IMR-90 (cell line): ENCODE measurements around the gene ZMYM2. TPM values are rescaled to one million over a fixed set of nuclear protein-coding genes. Genes with fewer than 3 reads are reported as not detected.

Source experiments
- ATAC-seq: fragments of 200-7000 bp; cut with Tn5 transposase; 2 replicates; pipeline ENCODE4 v1.9.1; 2020; ENCODE audit warnings: low read depth, mild to moderate bottlenecking, moderate library complexity
- BruUV-seq: library from RNA; stranded (reverse); fragments of 400-500 nt; replicated peaks from 2 replicates; lab custom pipeline; 2021; lab: Mats Ljungman, UMichigan
- CTCF ChIA-PET: fragments of 300-600 bp; formaldehyde crosslinking; extraction: SDS; loops from one replicate; lab custom pipeline; 2021; ENCODE audit warnings: antibody characterized with exemption; lab: Yijun Ruan, JAX
- POLR2A ChIA-PET: fragments of 300-600 bp; sonication (Branson Sonifier 250); formaldehyde crosslinking; loops from one replicate; lab custom pipeline; 2022; ENCODE audit warnings: antibody characterized with exemption; ENCODE audit not compliant: unreplicated experiment; lab: Charles Lee
- DNase-seq: peaks from one replicate; pipeline ENCODE4 v3.0.0; 2013
- H2AFZ ChIP-seq: replicated peaks from 2 replicates; pipeline ENCODE3; 2013; ENCODE audit warnings: low read length, mild to moderate bottlenecking; ENCODE audit not compliant: poor library complexity
- H2AK5ac ChIP-seq: 2 replicates; pipeline ENCODE4 v1.6.1; 2013; ENCODE audit warnings: low read depth, low read length, inconsistent platforms
- H2AK9ac ChIP-seq: replicated peaks from 2 replicates; pipeline ENCODE3; 2013; ENCODE audit warnings: mild to moderate bottlenecking, low read depth, low read length, moderate library complexity; ENCODE audit not compliant: poor library complexity
- H2BK120ac ChIP-seq: 2 replicates; pipeline ENCODE4 v1.6.1; 2013; ENCODE audit warnings: low read depth, low read length, inconsistent platforms
- H2BK15ac ChIP-seq: 3 replicates; pipeline ENCODE4 v1.6.1; 2013; ENCODE audit warnings: low read depth, low read length, inconsistent platforms
- H2BK20ac ChIP-seq: 2 replicates; pipeline ENCODE4 v1.6.1; 2013; ENCODE audit warnings: low read depth, mild to moderate bottlenecking, inconsistent platforms, low read length, moderate library complexity
- H2BK5ac ChIP-seq: 2 replicates; pipeline ENCODE4 v1.6.1; 2013; ENCODE audit warnings: mild to moderate bottlenecking, low read depth, low read length, inconsistent platforms; ENCODE audit not compliant: poor library complexity, severe bottlenecking
- H3K14ac ChIP-seq: replicated peaks from 2 replicates; pipeline ENCODE4 v1.6.1; 2013; ENCODE audit warnings: low read depth, low read length, inconsistent platforms
- H3K18ac ChIP-seq: 2 replicates; pipeline ENCODE4 v1.6.1; 2013; ENCODE audit warnings: low read depth, low read length, control low read depth
- H3K23ac ChIP-seq: 2 replicates; pipeline ENCODE4 v1.6.1; 2013; ENCODE audit warnings: low read depth, low read length, inconsistent platforms
- H3K27ac ChIP-seq: 2 replicates; pipeline ENCODE4 v1.5.1; 2013; ENCODE audit warnings: mild to moderate bottlenecking, control low read depth, low read length; ENCODE audit not compliant: insufficient read depth
- H3K27me3 ChIP-seq: 2 replicates; pipeline ENCODE4 v1.6.1; 2013; ENCODE audit warnings: low read length; ENCODE audit not compliant: control insufficient read depth, insufficient read depth
- H3K36me3 ChIP-seq: 2 replicates; pipeline ENCODE4 v1.6.1; 2013; ENCODE audit warnings: low read length, mixed read lengths; ENCODE audit not compliant: control insufficient read depth, insufficient read depth
- H3K4ac ChIP-seq: 2 replicates; pipeline ENCODE4 v1.6.1; 2013; ENCODE audit warnings: low read depth, low read length, inconsistent platforms
- H3K4me1 ChIP-seq: 2 replicates; pipeline ENCODE4 v1.6.1; 2013; ENCODE audit warnings: low read length, mixed read lengths; ENCODE audit not compliant: control insufficient read depth, insufficient read depth
- H3K4me2 ChIP-seq: 2 replicates; pipeline ENCODE4 v1.6.1; 2013; ENCODE audit warnings: low read depth, mild to moderate bottlenecking, control low read depth, low read length, moderate library complexity
- H3K4me3 ChIP-seq: 2 replicates; pipeline ENCODE4 v1.5.1; 2013; ENCODE audit warnings: low read depth, mild to moderate bottlenecking, control low read depth, low read length, moderate library complexity; ENCODE audit not compliant: insufficient read depth
- H3K56ac ChIP-seq: 2 replicates; pipeline ENCODE4 v1.6.1; 2013; ENCODE audit warnings: low read length, inconsistent platforms; ENCODE audit not compliant: insufficient read depth; ENCODE audit errors: extremely low read depth
- H3K79me1 ChIP-seq, 2 experiments: 2 replicates each; pipeline ENCODE4 v1.6.1; 2013; ENCODE audit warnings: low read length in 2 of 2, inconsistent platforms in 1 of 2, low read depth in 1 of 2
- H3K9ac ChIP-seq: 2 replicates; pipeline ENCODE4 v1.6.1; 2013; ENCODE audit warnings: low read depth, low read length, control low read depth
- H3K9me1 ChIP-seq: 2 replicates; pipeline ENCODE4 v1.6.1; 2013; ENCODE audit warnings: low read length, inconsistent platforms; ENCODE audit not compliant: insufficient read depth
- H3K9me3 ChIP-seq: 2 replicates; pipeline ENCODE4 v1.6.1; 2013; ENCODE audit warnings: low read length; ENCODE audit not compliant: control insufficient read depth, insufficient read depth
- H4K20me1 ChIP-seq: 2 replicates; pipeline ENCODE4 v1.6.1; 2013; ENCODE audit warnings: low read length, inconsistent platforms; ENCODE audit not compliant: insufficient read depth
- H4K5ac ChIP-seq: 2 replicates; pipeline ENCODE4 v1.6.1; 2013; ENCODE audit warnings: mild to moderate bottlenecking, low read depth, low read length, control low read depth
- H4K8ac ChIP-seq, 2 experiments: 2 replicates each; pipeline ENCODE4 v1.6.1; 2013; ENCODE audit warnings: low read depth in 2 of 2, low read length in 2 of 2, control low read depth in 1 of 2, inconsistent platforms in 1 of 2
- H4K91ac ChIP-seq: 2 replicates; pipeline ENCODE4 v1.6.1; 2013; ENCODE audit warnings: low read depth, low read length, inconsistent platforms; ENCODE audit not compliant: insufficient read depth
- CEBPB ChIP-seq: IDR thresholded peaks from 2 replicates; pipeline ENCODE4 v1.6.1; 2012; ENCODE audit warnings: low read depth, low read length, improper control_type of control experiment
- CTCF ChIP-seq: conservative IDR thresholded peaks from 2 replicates; pipeline ENCODE4 v1.5.1; 2012; ENCODE audit warnings: mild to moderate bottlenecking, low read depth, low read length, improper control_type of control experiment
- FOS ChIP-seq: fragments of 150-350 bp; IDR thresholded peaks from 2 replicates; pipeline ENCODE4 v1.6.1; 2016; ENCODE audit warnings: low read depth, low read length
- MAFK ChIP-seq: IDR thresholded peaks from 2 replicates; pipeline ENCODE4 v1.6.1; 2012; ENCODE audit warnings: low read depth, low read length, improper control_type of control experiment
- MXI1 ChIP-seq: IDR thresholded peaks from 2 replicates; pipeline ENCODE4 v1.6.1; 2012; ENCODE audit warnings: low read depth, mild to moderate bottlenecking, low read length, moderate library complexity, borderline replicate concordance
- NFE2L2 ChIP-seq: fragments of 150-350 bp; IDR thresholded peaks from 2 replicates; pipeline ENCODE4 v1.6.1; 2016; ENCODE audit warnings: low read depth, mild to moderate bottlenecking, low read length
- POLR2A ChIP-seq: IDR thresholded peaks from 2 replicates; pipeline ENCODE4 v1.6.1; 2012; ENCODE audit warnings: mild to moderate bottlenecking, low read depth, low read length
- RAD21 ChIP-seq: IDR thresholded peaks from 2 replicates; pipeline ENCODE4 v1.6.1; 2012; ENCODE audit warnings: low read length, improper control_type of control experiment
- RCOR1 ChIP-seq: IDR thresholded peaks from 2 replicates; pipeline ENCODE4 v1.6.1; 2012; ENCODE audit warnings: mild to moderate bottlenecking, low read length, improper control_type of control experiment; ENCODE audit not compliant: insufficient replicate concordance
- SMC3 ChIP-seq: fragments of 150-350 bp; IDR thresholded peaks from 2 replicates; pipeline ENCODE4 v1.6.1; 2016; ENCODE audit warnings: low read depth, mild to moderate bottlenecking, antibody characterized with exemption, low read length, moderate library complexity
- USF2 ChIP-seq: fragments of 150-350 bp; IDR thresholded peaks from 2 replicates; pipeline ENCODE4 v1.6.1; 2017; ENCODE audit warnings: mild to moderate bottlenecking, antibody characterized with exemption, low read length, low read depth
- WGBS, 2 experiments: methylation state at CpG; one replicate each; pipeline versions ENCODE4 v1.1.5 to v1.1.7; 2013; ENCODE audit warnings: missing lambda C conversion rate in 2 of 2; ENCODE audit not compliant: insufficient read length in 1 of 2; ENCODE audit errors: extremely low coverage in 2 of 2; 5-methylcytosine and 5-hydroxymethylcytosine counted together
- dilution Hi-C: fragments of 300-500 bp; cut with HindIII; formaldehyde crosslinking; loops from one replicate; pipeline ENCODE4 v1.14.3; 2018; ENCODE audit warnings: low sequenced_read_pairs; ENCODE audit not compliant: unreplicated experiment
- in situ Hi-C: fragments of 300-500 bp; cut with MboI; formaldehyde crosslinking; loops from 3 replicates; pipeline ENCODE4 v1.14.3; 2019; ENCODE audit warnings: low sequenced_read_pairs, inconsistent platforms, mixed read lengths
- intact Hi-C: fragments of 100-400 bp; cut with micrococcal nuclease; formaldehyde crosslinking; loops from 2 replicates; pipeline ENCODE4 v1.10.0; 2022
- polyA plus RNA-seq, 3 experiments: library from polyadenylated mRNA; depleted of rRNA; stranded (reverse); fragments of >200 nt; gene quantifications; 2 replicates each; pipeline ENCODE4 v1.2.3, GENCODE V29; 2012; ENCODE audit warnings: low replicate concordance in 1 of 3
- total RNA-seq: library from RNA; depleted of rRNA; stranded (reverse); fragments of >200 nt; gene quantifications from 2 replicates; pipeline ENCODE4 v1.2.3, GENCODE V29; 2012

Gene ZMYM2
- total and polyA plus RNA-seq, 2 of the 4 experiments (the other 2 are of a cell fraction): 15.7 to 51.1 TPM

GRCh38 chr13:19959831-19960652, 1.5 kb downstream of the ZMYM2 start (continued):
- peak; percentile 97 for TF ChIP-seq CTCF
- no peak for TF ChIP-seq RCOR1

GRCh38 chr13:19960653-19960976, 2.1 kb downstream of the ZMYM2 start:
- dilution Hi-C loops: no loop called here
- no peak overlapping the region for H2AK9ac ChIP-seq
- CTCF ChIA-PET: no interaction called here
- no peak overlapping the region for H2BK20ac ChIP-seq
- H2AFZ ChIP-seq: no peak overlapping the region
- no peak overlapping the region for H3K9ac ChIP-seq
- in situ Hi-C loops: no loop called here
- H4K8ac ChIP-seq: no peak overlapping the region
- no peaks in the 10 kb centered on the region for H3K9me1 ChIP-seq
- no peak overlapping the region for H2BK5ac ChIP-seq
- H4K5ac ChIP-seq: no peak overlapping the region
- peaks cover 13 to 31% of the 10 kb centered on the region in 2 experiments for H3K79me1 ChIP-seq
- no peak overlapping the region for H3K4ac ChIP-seq
- peaks cover 40% of the 10 kb centered on the region; the same call in 1 of the 2 replicates for H4K20me1 ChIP-seq
- no peak overlapping the region for H3K27ac ChIP-seq
- intact Hi-C loops: loop anchor here (2.0 kb wide), 1 partner anchor 202 kb away; no protein-coding TSS in a partner anchor
- no peak overlapping the region for H3K18ac ChIP-seq
- H2BK120ac ChIP-seq: no peak overlapping the region
- H3K4me1 ChIP-seq: peaks cover 2% of the 10 kb centered on the region; the same call in 1 of the 2 replicates
- H2AK5ac ChIP-seq: no peak overlapping the region
- no peak overlapping the region for H4K91ac ChIP-seq
- POLR2A ChIA-PET: no interaction called here
- DNase-seq (no peak), ATAC-seq (no peak)
- H3K4me3 ChIP-seq: no peak overlapping the region
- no peak overlapping the region for H3K56ac ChIP-seq
- H3K23ac ChIP-seq: no peak overlapping the region
- TSS peak; percentile 38 for BruUV-seq
- H3K4me2 ChIP-seq: peak overlapping the region; percentile 55
- H3K36me3 ChIP-seq: peaks cover 11% of the 10 kb centered on the region
- no peaks in the 10 kb centered on the region for H3K27me3 ChIP-seq
- H3K14ac ChIP-seq: no peak overlapping the region
- WGBS, 2 experiments: no CpG with 5 or more reads among the region's 2 CpGs
- no peak overlapping the region for H2BK15ac ChIP-seq
- H3K9me3 ChIP-seq: no peaks in the 10 kb centered on the region
- TF ChIP-seq RCOR1 (no peak), MAFK (no peak), CTCF (no peak), FOS (no peak), SMC3 (no peak), MXI1 (no peak), CEBPB (no peak), POLR2A (no peak), NFE2L2 (no peak), RAD21 (no peak), USF2 (no peak)
